ENCODE measurements around the gene FASTK.

The FASTK gene

GRCh38 chr7:151081170-151082101, 827 bp upstream of the FASTK start:
- no peak for DNase-seq

- DNase-seq: no peak
These were observed 515 bp downstream of the FASTK start for GRCh38 chr7:151080067-151080521.

GRCh38 chr7:151079199-151079910, 1.3 kb downstream of the FASTK start:
- no peak for DNase-seq

GRCh38 chr7:151078233-151079040, 2.2 kb downstream of the FASTK start:
- DNase-seq: no peak

- no peak for DNase-seq
These were observed 2.8 kb downstream of the FASTK start for GRCh38 chr7:151077705-151078232.

- peak; percentile 26 for DNase-seq
These were observed 3.5 kb downstream of the FASTK start for GRCh38 chr7:151076863-151077704.

- DNase-seq: no peak
These were observed 4.6 kb downstream of the FASTK start for GRCh38 chr7:151075978-151076426.

GRCh38 chr7:151075662-151075971, 5.0 kb downstream of the FASTK start:
- DNase-seq: no peak

- DNase-seq: no peak
These were observed 5.6 kb downstream of the FASTK start for GRCh38 chr7:151074817-151075661.

- no peak for DNase-seq
These were observed 6.6 kb downstream of the FASTK start for GRCh38 chr7:151073990-151074389.

- DNase-seq: no peak
These were observed 9.4 kb downstream of the FASTK start for GRCh38 chr7:151071032-151071866.

GRCh38 chr7:151070574-151070960, 10.0 kb downstream of the FASTK start:
- DNase-seq: no peak

GRCh38 chr7:151069841-151070573, 10.6 kb downstream of the FASTK start:
- DNase-seq: no peak

- DNase-seq: no peak
These were observed 12.4 kb downstream of the FASTK start for GRCh38 chr7:151068069-151068773.

- DNase-seq: no peak
These were observed 14.2 kb downstream of the FASTK start for GRCh38 chr7:151066273-151066974.

- DNase-seq: no peak
These were observed 15.1 kb downstream of the FASTK start for GRCh38 chr7:151065516-151065915.

- no peak for DNase-seq
These were observed 15.6 kb downstream of the FASTK start for GRCh38 chr7:151064993-151065392.

- DNase-seq: no peak
These were observed 16.2 kb downstream of the FASTK start for GRCh38 chr7:151064454-151064853.
